ENCODE results near the gene MPDU1. TPM values are rescaled to one million over a fixed set of nuclear protein-coding genes. Genes with fewer than 3 reads are reported as not detected.

MPDU1 gene
- total and polyA plus RNA-seq, 10 of the 15 experiments (the other 5 are each of a cell fraction or from before 2014, with no cell fraction given) = 3.6 to 138 (median 78.9) TPM

DNA sequence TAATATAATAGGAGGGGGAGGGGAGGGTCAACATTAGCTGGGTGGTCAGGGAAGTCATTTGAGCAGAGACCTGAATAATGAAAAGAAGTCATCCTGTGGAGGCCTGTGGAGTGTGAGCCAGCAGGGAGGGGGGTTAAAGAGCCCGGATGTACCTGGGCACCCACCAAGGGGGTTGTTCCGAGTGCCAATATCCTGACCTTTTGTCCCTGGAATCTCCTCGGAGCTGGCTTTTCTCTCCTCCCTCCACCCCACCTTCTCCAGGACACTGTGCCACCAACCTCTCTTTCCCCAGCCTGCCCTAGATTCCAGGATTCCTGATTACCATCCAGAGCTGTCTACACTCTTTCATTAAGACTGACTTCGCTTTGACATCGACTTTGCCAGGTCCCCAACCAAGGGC is 52.5 kb downstream of the MPDU1 start:
- BruUV-seq (replicated peaks) = no TSS peak
- no peak overlapping the region for H3K27ac ChIP-seq (ENCODE audit: control insufficient read depth, insufficient read depth)
- H3K4me3 ChIP-seq = no peak overlapping the region
- ChIA-PET SMC1A (ENCODE audit: uncharacterized antibody, unreplicated experiment) (interaction anchor here (0.9 to 1.5 kb wide), 2 partner anchors 9 to 54 kb away, joined by 3 to 4 read pairs; partner anchors contain the start of gene SAT2), POLR2A (interaction anchor here (0.6 kb wide), 1 partner anchor 51 kb away, joined by 4 read pairs; the partner anchor contains the start of gene TP53), CTCF (interaction anchor here (8.2 kb wide), 1 partner anchor 52 kb away, joined by 128 read pairs; the partner anchor contains the start of genes TP53 and WRAP53), RAD21 (ENCODE audit: unreplicated experiment) (no interaction called here)
- intact Hi-C loops (cut with micrococcal nuclease; ENCODE audit: unreplicated experiment) (no loop called here), in situ Hi-C loops (cut with MboI) (no loop called here)
- WGBS (ENCODE audit: insufficient coverage, insufficient replicate concordance, low lambda C conversion rate, missing lambda C conversion rate) = 10% methylated on average over 5 of the region's 5 CpGs
- no peak for ATAC-seq
- H3K27me3 ChIP-seq (replicated peaks in 1 of 2; ENCODE audit: control insufficient read depth in 2 of 2, insufficient read depth in 2 of 2, low read length in 1 of 2) = no peaks in the 10 kb centered on the region
- no peak overlapping the region for H3K9ac ChIP-seq (ENCODE audit: control insufficient read depth, insufficient read depth, low read length)
- no peak for TF ChIP-seq JUNB (IDR thresholded peaks at IDR 0.05)
- TF ChIP-seq KAT2A (conservative IDR thresholded peaks at IDR 0.05; ENCODE audit: control insufficient read depth, low read depth, low read length) = no peak
- TF ChIP-seq POLR2AphosphoS2 (IDR thresholded peaks at IDR 0.05; ENCODE audit: low read depth, low read length) = no peak
- H3K9me3 ChIP-seq (replicated peaks; ENCODE audit: control insufficient read depth, insufficient read depth, low read length) = no peaks in the 10 kb centered on the region
- no peak for DNase-seq (ENCODE audit: low read depth, low spot score)
- FAIRE-seq = no peak
- H3K4me1 ChIP-seq (ENCODE audit: control insufficient read depth, insufficient read depth, low read length) = no peaks in the 10 kb centered on the region
- H3K79me2 ChIP-seq (ENCODE audit: control insufficient read depth, insufficient read depth, low read length) = no peaks in the 10 kb centered on the region
- no peak overlapping the region for H3K4me2 ChIP-seq (ENCODE audit: control insufficient read depth, insufficient read depth)
- no peak overlapping the region for H2AFZ ChIP-seq (ENCODE audit: control insufficient read depth, low read depth, low read length)
- H3K36me3 ChIP-seq (ENCODE audit: control insufficient read depth in 2 of 2, insufficient read depth in 2 of 2, low read length in 1 of 2) = no peaks in the 10 kb centered on the region
- no peaks in the 10 kb centered on the region for H4K20me1 ChIP-seq (ENCODE audit: control insufficient read depth, insufficient read depth)

Small RNA genes within 50 kb of the gene (small RNA-seq; reads per million reads assigned to genes)
- not detected for gene CD68
- gene RF00019 = not detected
- not detected for gene SNORA48
- not detected for gene SNORD10

Other genes starting within 250 kb of the MPDU1 start
Only the 7 nearest of the 29 such genes appear.
- 4.3 and 5.8 TPM in 2 replicates for gene TNFSF12, start 34.8 kb upstream of the MPDU1 start, total RNA-seq (2014; rRNA removed)
- gene TNFSF12, start 34.8 kb upstream of the MPDU1 start, total RNA-seq (2014; rRNA removed; fragmentation: Illumina TruSeq; extraction: Trizol) = 2.9 and 3.2 TPM in 2 replicates
- gene TNFSF12, start 34.8 kb upstream of the MPDU1 start, total RNA-seq (2021) = 6.7 and 7.0 TPM in 2 replicates
- 1.3 and 2.5 TPM in 2 replicates for gene TNFSF12, start 34.8 kb upstream of the MPDU1 start, polyA plus RNA-seq (2011; rRNA removed)
- gene TNFSF12, start 34.8 kb upstream of the MPDU1 start, polyA plus RNA-seq (2014; fragmentation: Illumina TruSeq; extraction: Trizol) = 1.1 and 2.6 TPM in 2 replicates
- gene TNFSF12, start 34.8 kb upstream of the MPDU1 start, polyA plus RNA-seq (2014; fragmentation: Nextera tagmentation; extraction: Ambion mirVana) = under 1 TPM; 0.32 to 0.53 TPM
- 5.0 and 5.1 TPM in 2 replicates for gene TNFSF12, start 34.8 kb upstream of the MPDU1 start, polyA plus RNA-seq (2014; rRNA removed)
- gene TNFSF12, start 34.8 kb upstream of the MPDU1 start, polyA plus RNA-seq (2016; fragmentation: Nextera tagmentation; extraction: Ambion mirVana) = 1 to 10 TPM; 1.2 to 1.6 TPM
- gene TNFSF13, start 25.1 kb upstream of the MPDU1 start, total RNA-seq (2014; rRNA removed) = 7.6 and 9.3 TPM in 2 replicates
- gene TNFSF13, start 25.1 kb upstream of the MPDU1 start, total RNA-seq (2014; rRNA removed; fragmentation: Illumina TruSeq; extraction: Trizol) = 6.0 and 6.1 TPM in 2 replicates
- 14.5 and 14.6 TPM in 2 replicates for gene TNFSF13, start 25.1 kb upstream of the MPDU1 start, total RNA-seq (2021)
- 10.0 and 11.3 TPM in 2 replicates for gene TNFSF13, start 25.1 kb upstream of the MPDU1 start, polyA plus RNA-seq (2011; rRNA removed)
- gene TNFSF13, start 25.1 kb upstream of the MPDU1 start, polyA plus RNA-seq (2014; fragmentation: Illumina TruSeq; extraction: Trizol) = 10.0 and 10.8 TPM in 2 replicates
- gene TNFSF13, start 25.1 kb upstream of the MPDU1 start, polyA plus RNA-seq (2014; fragmentation: Nextera tagmentation; extraction: Ambion mirVana) = under 1 TPM; 0.56 to 0.84 TPM
- gene TNFSF13, start 25.1 kb upstream of the MPDU1 start, polyA plus RNA-seq (2014; rRNA removed) = 10.7 and 12.1 TPM in 2 replicates
- 10 to 100 TPM in 1 of 2 experiments, 1 to 10 TPM in 1; 9.4 to 10.2 TPM for gene TNFSF13, start 25.1 kb upstream of the MPDU1 start, polyA plus RNA-seq (2016; fragmentation: Nextera tagmentation; extraction: Ambion mirVana)
- gene SENP3, start 21.9 kb upstream of the MPDU1 start, total RNA-seq (2014; rRNA removed) = 88.4 and 88.8 TPM in 2 replicates
- gene SENP3, start 21.9 kb upstream of the MPDU1 start, total RNA-seq (2014; rRNA removed; fragmentation: Illumina TruSeq; extraction: Trizol) = 77.5 and 78.4 TPM in 2 replicates
- gene SENP3, start 21.9 kb upstream of the MPDU1 start, total RNA-seq (2021) = 67.0 and 72.8 TPM in 2 replicates
- 74.0 and 99.9 TPM in 2 replicates for gene SENP3, start 21.9 kb upstream of the MPDU1 start, polyA plus RNA-seq (2011; rRNA removed)
- gene SENP3, start 21.9 kb upstream of the MPDU1 start, polyA plus RNA-seq (2014; fragmentation: Illumina TruSeq; extraction: Trizol) = 113 and 134 TPM in 2 replicates
- 1 to 10 TPM; 1.8 TPM for gene SENP3, start 21.9 kb upstream of the MPDU1 start, polyA plus RNA-seq (2014; fragmentation: Nextera tagmentation; extraction: Ambion mirVana)
- 78.3 and 81.9 TPM in 2 replicates for gene SENP3, start 21.9 kb upstream of the MPDU1 start, polyA plus RNA-seq (2014; rRNA removed)
- 1 to 10 TPM; 5.1 to 6.5 TPM for gene SENP3, start 21.9 kb upstream of the MPDU1 start, polyA plus RNA-seq (2016; fragmentation: Nextera tagmentation; extraction: Ambion mirVana)
- 2.6 and 3.4 TPM in 2 replicates for gene CD68, start 4.2 kb upstream of the MPDU1 start, total RNA-seq (2014; rRNA removed)
- 3.7 TPM in 2 replicates for gene CD68, start 4.2 kb upstream of the MPDU1 start, total RNA-seq (2014; rRNA removed; fragmentation: Illumina TruSeq; extraction: Trizol)
- gene CD68, start 4.2 kb upstream of the MPDU1 start, total RNA-seq (2021) = 2.6 and 3.2 TPM in 2 replicates
- 2.7 and 6.9 TPM in 2 replicates for gene CD68, start 4.2 kb upstream of the MPDU1 start, polyA plus RNA-seq (2011; rRNA removed)
- gene CD68, start 4.2 kb upstream of the MPDU1 start, polyA plus RNA-seq (2014; fragmentation: Illumina TruSeq; extraction: Trizol) = 3.0 and 6.1 TPM in 2 replicates
- gene CD68, start 4.2 kb upstream of the MPDU1 start, polyA plus RNA-seq (2014; fragmentation: Nextera tagmentation; extraction: Ambion mirVana) = 1 to 10 TPM; 3.7 to 5.0 TPM
- gene CD68, start 4.2 kb upstream of the MPDU1 start, polyA plus RNA-seq (2014; rRNA removed) = 4.2 and 4.3 TPM in 2 replicates
- gene CD68, start 4.2 kb upstream of the MPDU1 start, polyA plus RNA-seq (2016; fragmentation: Nextera tagmentation; extraction: Ambion mirVana) = 1 to 10 TPM; 3.2 to 3.9 TPM
- gene SOX15, start 6.2 kb downstream of the MPDU1 start, total RNA-seq (2014; rRNA removed) = 0.27 TPM in 1 of 2 replicates, not detected in the other
- not detected in 2 replicates for gene SOX15, start 6.2 kb downstream of the MPDU1 start, total RNA-seq (2014; rRNA removed; fragmentation: Illumina TruSeq; extraction: Trizol)
- gene SOX15, start 6.2 kb downstream of the MPDU1 start, total RNA-seq (2021) = 0.19 and 0.28 TPM in 2 replicates
- 0.10 TPM in 1 of 2 replicates, not detected in the other for gene SOX15, start 6.2 kb downstream of the MPDU1 start, polyA plus RNA-seq (2011; rRNA removed)
- 0.07 TPM in 1 of 2 replicates, not detected in the other for gene SOX15, start 6.2 kb downstream of the MPDU1 start, polyA plus RNA-seq (2014; fragmentation: Illumina TruSeq; extraction: Trizol)
- gene SOX15, start 6.2 kb downstream of the MPDU1 start, polyA plus RNA-seq (2014; fragmentation: Nextera tagmentation; extraction: Ambion mirVana) = under 1 TPM; 0.06 to 0.09 TPM
- gene SOX15, start 6.2 kb downstream of the MPDU1 start, polyA plus RNA-seq (2014; rRNA removed) = 0.22 and 0.62 TPM in 2 replicates
- under 1 TPM; 0.25 to 0.53 TPM for gene SOX15, start 6.2 kb downstream of the MPDU1 start, polyA plus RNA-seq (2016; fragmentation: Nextera tagmentation; extraction: Ambion mirVana)
- gene FXR2, start 31.0 kb downstream of the MPDU1 start, total RNA-seq (2014; rRNA removed) = 24.5 and 31.6 TPM in 2 replicates
- 17.7 and 20.2 TPM in 2 replicates for gene FXR2, start 31.0 kb downstream of the MPDU1 start, total RNA-seq (2014; rRNA removed; fragmentation: Illumina TruSeq; extraction: Trizol)
- gene FXR2, start 31.0 kb downstream of the MPDU1 start, total RNA-seq (2021) = 26.3 and 29.6 TPM in 2 replicates
- gene FXR2, start 31.0 kb downstream of the MPDU1 start, polyA plus RNA-seq (2011; rRNA removed) = 13.5 and 23.8 TPM in 2 replicates
- gene FXR2, start 31.0 kb downstream of the MPDU1 start, polyA plus RNA-seq (2014; fragmentation: Illumina TruSeq; extraction: Trizol) = 22.2 and 33.3 TPM in 2 replicates
- 1 to 10 TPM; 1.6 to 4.6 TPM for gene FXR2, start 31.0 kb downstream of the MPDU1 start, polyA plus RNA-seq (2014; fragmentation: Nextera tagmentation; extraction: Ambion mirVana)
- gene FXR2, start 31.0 kb downstream of the MPDU1 start, polyA plus RNA-seq (2014; rRNA removed) = 26.7 and 31.9 TPM in 2 replicates
- gene FXR2, start 31.0 kb downstream of the MPDU1 start, polyA plus RNA-seq (2016; fragmentation: Nextera tagmentation; extraction: Ambion mirVana) = 1 to 10 TPM; 6.7 to 8.6 TPM
- 21.6 and 24.3 TPM in 2 replicates for gene SAT2, start 44.0 kb downstream of the MPDU1 start, total RNA-seq (2014; rRNA removed)
- gene SAT2, start 44.0 kb downstream of the MPDU1 start, total RNA-seq (2014; rRNA removed; fragmentation: Illumina TruSeq; extraction: Trizol) = 26.8 and 33.3 TPM in 2 replicates
- 38.5 and 38.8 TPM in 2 replicates for gene SAT2, start 44.0 kb downstream of the MPDU1 start, total RNA-seq (2021)
- gene SAT2, start 44.0 kb downstream of the MPDU1 start, polyA plus RNA-seq (2011; rRNA removed) = 19.7 and 22.7 TPM in 2 replicates
- 31.6 and 41.8 TPM in 2 replicates for gene SAT2, start 44.0 kb downstream of the MPDU1 start, polyA plus RNA-seq (2014; fragmentation: Illumina TruSeq; extraction: Trizol)
- gene SAT2, start 44.0 kb downstream of the MPDU1 start, polyA plus RNA-seq (2014; fragmentation: Nextera tagmentation; extraction: Ambion mirVana) = 10 to 100 TPM; 14.6 to 31.5 TPM
- gene SAT2, start 44.0 kb downstream of the MPDU1 start, polyA plus RNA-seq (2014; rRNA removed) = 38.9 and 44.0 TPM in 2 replicates
- gene SAT2, start 44.0 kb downstream of the MPDU1 start, polyA plus RNA-seq (2016; fragmentation: Nextera tagmentation; extraction: Ambion mirVana) = 10 to 100 TPM; 21.4 to 23.8 TPM

Measured in GM12878 (cell line).